Measurements from ENCODE around the gene SEMA5B. TPM values are rescaled to one million over a fixed set of nuclear protein-coding genes. Genes with fewer than 3 reads are reported as not detected.

SEMA5B gene
- total RNA-seq, 4 donors from 2014 or later: 0.16 to 1.2 (median 0.70) TPM

GRCh38 chr3:122942937-122943827 is 84.4 kb downstream of the SEMA5B start:
- ATAC-seq (ENCODE audit: low FRiP score) (peak; percentile 52), DNase-seq (ENCODE audit: low spot score) (no peak)
- TF ChIP-seq CTCF (IDR thresholded peaks at IDR 0.05): peak in 1 of 3 donors; percentile 78

GRCh38 chr3:122942239-122942638 is 85.3 kb downstream of the SEMA5B start:
- no peak for ATAC-seq (ENCODE audit: low FRiP score)
- DNase-seq (ENCODE audit: low spot score): no peak
- TF ChIP-seq CTCF (IDR thresholded peaks at IDR 0.05): no peak

- ATAC-seq (ENCODE audit: low FRiP score): no peak
- TF ChIP-seq CTCF (IDR thresholded peaks at IDR 0.05): no peak
- no peak for DNase-seq (ENCODE audit: low spot score)
Observed at GRCh38 chr3:122941228-122942206, 86.0 kb downstream of the SEMA5B start.

- ATAC-seq (ENCODE audit: low FRiP score): no peak
- no peak for TF ChIP-seq CTCF (IDR thresholded peaks at IDR 0.05)
- DNase-seq (ENCODE audit: low spot score): no peak
Observed at GRCh38 chr3:122940628-122941086, 86.9 kb downstream of the SEMA5B start.

- DNase-seq (ENCODE audit: low spot score): no peak
- TF ChIP-seq CTCF (IDR thresholded peaks at IDR 0.05): no peak
- no peak for ATAC-seq (ENCODE audit: low FRiP score)
Observed at GRCh38 chr3:122938783-122939425, 88.7 kb downstream of the SEMA5B start.

GRCh38 chr3:122937745-122938144 is 89.8 kb downstream of the SEMA5B start:
- DNase-seq (ENCODE audit: low spot score): no peak
- no peak for ATAC-seq (ENCODE audit: low FRiP score)
- TF ChIP-seq CTCF (IDR thresholded peaks at IDR 0.05): no peak

Data from omental fat pad (tissue), 4 donors.